ENCODE measurements around the gene IFFO2. TPM values are rescaled to one million over a fixed set of nuclear protein-coding genes. Genes with fewer than 3 reads are reported as not detected.

Gene IFFO2
- total RNA-seq, 1 experiment from 2014 or later, result 7.1 TPM

Other genes with a start within 250 kb of the IFFO2 start
- not detected in 2 replicates for gene TAS1R2, start 97.0 kb downstream of the IFFO2 start, total RNA-seq (2014; rRNA removed; shearing (Covaris generic))
- 8.4 and 10.1 TPM in 2 replicates for gene ALDH4A1, start 54.1 kb downstream of the IFFO2 start, total RNA-seq (2014; rRNA removed; shearing (Covaris generic))

Data from A172 (cell line).